Measurements from ENCODE around the gene KIAA0319L. TPM values are rescaled to one million over a fixed set of nuclear protein-coding genes. Genes with fewer than 3 reads are reported as not detected.

KIAA0319L gene
- total RNA-seq, 1 experiment from 2014 or later = 60.0 TPM

DNA sequence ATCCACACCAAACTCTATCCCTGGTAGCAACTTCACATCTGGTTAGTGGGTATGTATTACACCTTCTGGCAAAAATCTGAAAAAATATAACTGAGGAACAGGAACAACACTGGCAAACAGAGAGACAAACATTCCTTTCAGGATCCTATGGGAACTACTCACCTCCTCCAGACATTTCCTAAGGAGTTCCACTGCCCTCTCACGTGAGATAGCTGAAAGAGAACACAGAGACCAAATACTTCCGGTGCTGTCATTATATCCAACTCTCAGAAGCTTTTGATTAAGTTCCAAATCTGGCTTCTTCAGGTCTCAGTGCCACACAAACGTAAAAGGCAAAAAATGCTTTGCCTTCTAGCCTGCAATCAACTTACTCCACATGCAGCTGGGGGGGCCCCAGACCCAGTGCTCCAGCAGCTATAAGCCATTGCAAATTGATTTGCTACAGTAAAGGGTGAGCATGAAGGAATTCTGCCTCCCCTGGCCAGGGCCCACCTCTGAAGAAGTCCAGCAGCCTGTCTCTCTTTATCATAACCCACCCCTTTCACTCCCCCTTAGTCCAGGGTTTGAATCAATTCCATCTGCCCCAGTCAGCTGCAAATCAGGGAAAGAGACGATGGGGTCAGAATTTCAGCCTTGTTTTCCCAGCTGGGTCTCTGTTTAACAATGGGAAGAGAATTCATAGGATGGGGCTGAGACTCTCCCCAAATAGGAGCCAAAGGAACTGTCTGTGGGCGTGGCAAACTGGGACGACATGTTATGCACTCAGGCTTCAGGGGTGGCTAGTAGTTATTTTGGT, 48.1 kb upstream of the KIAA0319L start:
- no TSS peak for BruUV-seq (replicated peaks)
- Histone ChIP-seq H3K36me3 (ENCODE audit: control insufficient read depth, insufficient read depth, low read length) (peaks cover 29% of the 10 kb centered on the region), H3K27me3 (ENCODE audit: control insufficient read depth, insufficient read depth, low read length) (no peaks in the 10 kb centered on the region), H3K9me3 (ENCODE audit: control insufficient read depth, insufficient read depth, low read depth, low read length) (no peaks in the 10 kb centered on the region), H3K4me3 (ENCODE audit: low read depth in 2 of 2, low read length in 2 of 2) (no peak overlapping the region), H3K4me1 (ENCODE audit: control insufficient read depth, insufficient read depth, low read length) (no peaks in the 10 kb centered on the region), H3K27ac (ENCODE audit: low read length) (no peak overlapping the region)
- ChIA-PET POLR2A (no interaction called here), CTCF (no interaction called here)
- DNase-seq (ENCODE audit: low read depth, low spot score) (no peak), ATAC-seq (no peak)
- intact Hi-C loops (cut with micrococcal nuclease; ENCODE audit: unreplicated experiment) (no loop called here), in situ Hi-C loops (cut with HindIII; ENCODE audit: low pct_unique_long_range_greater_than_20kb, low sequenced_read_pairs) (no loop called here)
- TF ChIP-seq, protein P1, sequence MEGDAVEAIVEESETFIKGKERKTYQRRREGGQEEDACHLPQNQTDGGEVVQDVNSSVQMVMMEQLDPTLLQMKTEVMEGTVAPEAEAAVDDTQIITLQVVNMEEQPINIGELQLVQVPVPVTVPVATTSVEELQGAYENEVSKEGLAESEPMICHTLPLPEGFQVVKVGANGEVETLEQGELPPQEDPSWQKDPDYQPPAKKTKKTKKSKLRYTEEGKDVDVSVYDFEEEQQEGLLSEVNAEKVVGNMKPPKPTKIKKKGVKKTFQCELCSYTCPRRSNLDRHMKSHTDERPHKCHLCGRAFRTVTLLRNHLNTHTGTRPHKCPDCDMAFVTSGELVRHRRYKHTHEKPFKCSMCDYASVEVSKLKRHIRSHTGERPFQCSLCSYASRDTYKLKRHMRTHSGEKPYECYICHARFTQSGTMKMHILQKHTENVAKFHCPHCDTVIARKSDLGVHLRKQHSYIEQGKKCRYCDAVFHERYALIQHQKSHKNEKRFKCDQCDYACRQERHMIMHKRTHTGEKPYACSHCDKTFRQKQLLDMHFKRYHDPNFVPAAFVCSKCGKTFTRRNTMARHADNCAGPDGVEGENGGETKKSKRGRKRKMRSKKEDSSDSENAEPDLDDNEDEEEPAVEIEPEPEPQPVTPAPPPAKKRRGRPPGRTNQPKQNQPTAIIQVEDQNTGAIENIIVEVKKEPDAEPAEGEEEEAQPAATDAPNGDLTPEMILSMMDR (IDR thresholded peaks at IDR 0.05) = no peak
- TF ChIP-seq, protein P2, sequence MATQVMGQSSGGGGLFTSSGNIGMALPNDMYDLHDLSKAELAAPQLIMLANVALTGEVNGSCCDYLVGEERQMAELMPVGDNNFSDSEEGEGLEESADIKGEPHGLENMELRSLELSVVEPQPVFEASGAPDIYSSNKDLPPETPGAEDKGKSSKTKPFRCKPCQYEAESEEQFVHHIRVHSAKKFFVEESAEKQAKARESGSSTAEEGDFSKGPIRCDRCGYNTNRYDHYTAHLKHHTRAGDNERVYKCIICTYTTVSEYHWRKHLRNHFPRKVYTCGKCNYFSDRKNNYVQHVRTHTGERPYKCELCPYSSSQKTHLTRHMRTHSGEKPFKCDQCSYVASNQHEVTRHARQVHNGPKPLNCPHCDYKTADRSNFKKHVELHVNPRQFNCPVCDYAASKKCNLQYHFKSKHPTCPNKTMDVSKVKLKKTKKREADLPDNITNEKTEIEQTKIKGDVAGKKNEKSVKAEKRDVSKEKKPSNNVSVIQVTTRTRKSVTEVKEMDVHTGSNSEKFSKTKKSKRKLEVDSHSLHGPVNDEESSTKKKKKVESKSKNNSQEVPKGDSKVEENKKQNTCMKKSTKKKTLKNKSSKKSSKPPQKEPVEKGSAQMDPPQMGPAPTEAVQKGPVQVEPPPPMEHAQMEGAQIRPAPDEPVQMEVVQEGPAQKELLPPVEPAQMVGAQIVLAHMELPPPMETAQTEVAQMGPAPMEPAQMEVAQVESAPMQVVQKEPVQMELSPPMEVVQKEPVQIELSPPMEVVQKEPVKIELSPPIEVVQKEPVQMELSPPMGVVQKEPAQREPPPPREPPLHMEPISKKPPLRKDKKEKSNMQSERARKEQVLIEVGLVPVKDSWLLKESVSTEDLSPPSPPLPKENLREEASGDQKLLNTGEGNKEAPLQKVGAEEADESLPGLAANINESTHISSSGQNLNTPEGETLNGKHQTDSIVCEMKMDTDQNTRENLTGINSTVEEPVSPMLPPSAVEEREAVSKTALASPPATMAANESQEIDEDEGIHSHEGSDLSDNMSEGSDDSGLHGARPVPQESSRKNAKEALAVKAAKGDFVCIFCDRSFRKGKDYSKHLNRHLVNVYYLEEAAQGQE (IDR thresholded peaks at IDR 0.05; ENCODE audit: insufficient read depth in 1 of 2, low read depth in 2 of 2, low read length in 1 of 2) = no peak
- TF ChIP-seq POLR2AphosphoS5 (IDR thresholded peaks at IDR 0.05; ENCODE audit: low read depth, low read length) = no peak
- no peak for TF ChIP-seq TCF7L2 (IDR thresholded peaks at IDR 0.05; ENCODE audit: low read depth, low read length)
- TF ChIP-seq SIN3A (IDR thresholded peaks at IDR 0.05; ENCODE audit: borderline replicate concordance, insufficient read depth, low read depth, low read length) = no peak

DNA sequence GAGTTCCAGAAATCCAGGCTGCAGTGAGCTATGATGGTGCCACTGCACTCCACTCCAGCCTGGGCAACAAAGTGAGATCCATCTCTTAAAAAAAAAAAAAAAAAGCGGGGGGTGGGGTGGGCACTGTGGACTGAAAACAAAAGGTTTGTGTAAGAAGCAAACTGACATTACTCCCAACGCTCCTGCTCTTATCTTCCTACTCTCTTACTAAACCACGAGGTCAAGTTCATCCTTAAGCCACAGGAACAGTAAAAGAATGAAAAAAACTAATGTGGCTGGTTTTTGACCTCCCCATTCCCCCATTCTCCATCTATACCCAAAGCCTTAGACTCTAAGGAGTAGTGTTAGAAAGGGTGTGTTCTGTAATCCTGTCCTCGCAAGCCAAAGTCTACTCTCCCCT, 46.7 kb upstream of the KIAA0319L start:
- H3K4me3 ChIP-seq (ENCODE audit: low read depth in 2 of 2, low read length in 2 of 2) = no peak overlapping the region
- POLR2A ChIA-PET = interaction anchor here (0.6 kb wide), 1 partner anchor 90 kb away, joined by 10 read pairs; no protein-coding TSS in a partner anchor
- ATAC-seq = no peak
- BruUV-seq (replicated peaks) = no TSS peak
- H3K9me3 ChIP-seq (ENCODE audit: control insufficient read depth, insufficient read depth, low read depth, low read length) = no peaks in the 10 kb centered on the region
- no peak overlapping the region for H3K27ac ChIP-seq (ENCODE audit: low read length)
- no peak for DNase-seq (ENCODE audit: low read depth, low spot score)
- CTCF ChIA-PET = interaction anchor here (0.6 kb wide), 1 partner anchor 9 kb away, joined by 5 read pairs; no protein-coding TSS in a partner anchor
- TF ChIP-seq POLR2AphosphoS5 (IDR thresholded peaks at IDR 0.05; ENCODE audit: low read depth, low read length) (no peak), TCF7L2 (IDR thresholded peaks at IDR 0.05; ENCODE audit: low read depth, low read length) (no peak), SIN3A (IDR thresholded peaks at IDR 0.05; ENCODE audit: borderline replicate concordance, insufficient read depth, low read depth, low read length) (no peak)
- TF ChIP-seq, protein P2 (IDR thresholded peaks at IDR 0.05; ENCODE audit: insufficient read depth in 1 of 2, low read depth in 2 of 2, low read length in 1 of 2) = no peak
- TF ChIP-seq, protein P1 (IDR thresholded peaks at IDR 0.05) = no peak
- intact Hi-C loops (cut with micrococcal nuclease; ENCODE audit: unreplicated experiment) = no loop called here
- in situ Hi-C loops (cut with HindIII; ENCODE audit: low pct_unique_long_range_greater_than_20kb, low sequenced_read_pairs) = no loop called here
- no peaks in the 10 kb centered on the region for H3K4me1 ChIP-seq (ENCODE audit: control insufficient read depth, insufficient read depth, low read length)
- H3K36me3 ChIP-seq (ENCODE audit: control insufficient read depth, insufficient read depth, low read length) = peaks cover 24% of the 10 kb centered on the region
- H3K27me3 ChIP-seq (ENCODE audit: control insufficient read depth, insufficient read depth, low read length) = no peaks in the 10 kb centered on the region

Data from Panc1 (cell line).